ENCODE results near the gene TSPAN9. TPM values are rescaled to one million over a fixed set of nuclear protein-coding genes. Genes with fewer than 3 reads are reported as not detected.

TSPAN9 gene
- total RNA-seq, 1 donor from 2014 or later = 7.8 TPM

- no peak overlapping the region for H2AFZ ChIP-seq (replicated peaks)
- H3K4me1 ChIP-seq = peaks cover 28% of the 10 kb centered on the region
- H3K4me2 ChIP-seq = peak overlapping the region; percentile 45
- no peaks in the 10 kb centered on the region for H3K79me2 ChIP-seq (ENCODE audit: low read depth)
- H3K27ac ChIP-seq = no peak overlapping the region
- H4K20me1 ChIP-seq (ENCODE audit: low read depth) = peaks cover 37% of the 10 kb centered on the region
- no peak overlapping the region for H3K4me3 ChIP-seq
- DNase-seq (ENCODE audit: low spot score) = no peak
- no peaks in the 10 kb centered on the region for H3K9me3 ChIP-seq (ENCODE audit: low read depth)
- H3K27me3 ChIP-seq = no peaks in the 10 kb centered on the region
- H3K9me3 Mint-ChIP-seq = no peaks in the 10 kb centered on the region
- no peaks in the 10 kb centered on the region for H3K36me3 ChIP-seq
- no peaks in the 10 kb centered on the region for H3K36me3 Mint-ChIP-seq
- TF ChIP-seq EZH2phosphoT487 (IDR thresholded peaks at IDR 0.05) = no peak
- TF ChIP-seq EZH2 (IDR thresholded peaks at IDR 0.05) = no peak
- TF ChIP-seq CTCF (IDR thresholded peaks at IDR 0.05) = no peak
- H3K27me3 Mint-ChIP-seq (ENCODE audit: insufficient read depth, low read depth) = peaks cover 10% of the 10 kb centered on the region
- H3F3A ChIP-seq (ENCODE audit: low read depth) = peaks cover 2% of the 10 kb centered on the region
- peaks cover 46% of the 10 kb centered on the region for H3K4me1 Mint-ChIP-seq
- peak overlapping the region; percentile 42 for H3K27ac Mint-ChIP-seq
- no peak overlapping the region for H3K9ac ChIP-seq
- no peak overlapping the region for H3K4me3 Mint-ChIP-seq
Observed at GRCh38 chr12:3137814-3138445, 60.8 kb downstream of the TSPAN9 start.

GRCh38 chr12:3138941-3139511 is 61.8 kb downstream of the TSPAN9 start:
- no peak overlapping the region for H3K4me3 ChIP-seq
- peak overlapping the region; percentile 63 for H3K4me2 ChIP-seq
- H3K9me3 ChIP-seq (ENCODE audit: low read depth) = no peaks in the 10 kb centered on the region
- H3K27me3 ChIP-seq = no peaks in the 10 kb centered on the region
- peaks cover 37% of the 10 kb centered on the region for H4K20me1 ChIP-seq (ENCODE audit: low read depth)
- Mint-ChIP-seq H3K4me1 (peaks cover 44% of the 10 kb centered on the region), H3K27ac (peak overlapping the region; percentile 80), H3K36me3 (no peaks in the 10 kb centered on the region), H3K4me3 (no peak overlapping the region), H3K9me3 (peaks cover 3% of the 10 kb centered on the region), H3K27me3 (ENCODE audit: insufficient read depth, low read depth) (peaks cover 10% of the 10 kb centered on the region)
- H3K4me1 ChIP-seq = peaks cover 26% of the 10 kb centered on the region
- H2AFZ ChIP-seq (replicated peaks) = no peak overlapping the region
- DNase-seq (ENCODE audit: low spot score) = no peak
- H3K36me3 ChIP-seq = no peaks in the 10 kb centered on the region
- no peak overlapping the region for H3K9ac ChIP-seq
- no peaks in the 10 kb centered on the region for H3K79me2 ChIP-seq (ENCODE audit: low read depth)
- peak overlapping the region; percentile 63 for H3K27ac ChIP-seq
- no peak for TF ChIP-seq EZH2 (IDR thresholded peaks at IDR 0.05)
- TF ChIP-seq EZH2phosphoT487 (IDR thresholded peaks at IDR 0.05) = no peak
- no peak for TF ChIP-seq CTCF (IDR thresholded peaks at IDR 0.05)
- H3F3A ChIP-seq (ENCODE audit: low read depth) = peaks cover 2% of the 10 kb centered on the region

DNA sequence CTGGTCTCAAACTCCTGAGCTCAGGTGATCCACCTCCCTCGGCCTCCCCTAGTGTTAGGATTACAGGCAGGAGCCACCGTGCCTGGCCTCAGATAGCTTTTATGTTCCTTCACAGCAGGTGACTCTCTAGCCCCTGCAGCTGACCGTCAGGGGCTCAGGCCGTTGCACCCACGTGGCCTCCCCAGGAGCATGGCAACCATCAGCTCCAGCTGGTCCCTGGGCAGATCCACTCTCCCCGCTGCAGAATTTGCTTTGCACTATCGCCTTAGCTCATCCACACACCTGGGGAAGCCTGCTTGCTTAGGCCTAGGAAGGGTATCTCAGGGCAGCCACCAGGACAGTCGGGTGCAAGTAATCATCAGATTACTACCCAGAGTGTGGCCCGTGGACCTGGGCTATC is 62.6 kb downstream of the TSPAN9 start:
- no peak overlapping the region for H3K4me3 Mint-ChIP-seq
- H4K20me1 ChIP-seq (ENCODE audit: low read depth) = peaks cover 37% of the 10 kb centered on the region

More for the DNA sequence above, 62.6 kb downstream of the TSPAN9 start:
- H3K9ac ChIP-seq = no peak overlapping the region
- H3K4me1 ChIP-seq = peaks cover 26% of the 10 kb centered on the region
- Mint-ChIP-seq H3K4me1 (peaks cover 44% of the 10 kb centered on the region), H3K9me3 (peaks cover 3% of the 10 kb centered on the region), H3K36me3 (no peaks in the 10 kb centered on the region), H3K27ac (peak overlapping the region; percentile 23), H3K27me3 (ENCODE audit: insufficient read depth, low read depth) (peaks cover 8% of the 10 kb centered on the region)
- no peaks in the 10 kb centered on the region for H3K36me3 ChIP-seq
- DNase-seq (ENCODE audit: low spot score) = no peak
- H2AFZ ChIP-seq (replicated peaks) = no peak overlapping the region
- H3K27ac ChIP-seq = no peak overlapping the region
- H3K79me2 ChIP-seq (ENCODE audit: low read depth) = no peaks in the 10 kb centered on the region
- H3K9me3 ChIP-seq (ENCODE audit: low read depth) = no peaks in the 10 kb centered on the region
- H3K27me3 ChIP-seq = no peaks in the 10 kb centered on the region
- no peak overlapping the region for H3K4me3 ChIP-seq
- H3F3A ChIP-seq (ENCODE audit: low read depth) = peaks cover 2% of the 10 kb centered on the region
- H3K4me2 ChIP-seq = no peak overlapping the region
- TF ChIP-seq CTCF (IDR thresholded peaks at IDR 0.05) (no peak), EZH2 (IDR thresholded peaks at IDR 0.05) (no peak), EZH2phosphoT487 (IDR thresholded peaks at IDR 0.05) (no peak)
